ENCODE data around the gene SUCO.

The SUCO gene

GRCh38 chr1:172517081-172517480 lies 15.9 kb upstream of the SUCO start:
- H3K27ac Mint-ChIP-seq = no peak overlapping the region
- no peak overlapping the region for H3K4me3 Mint-ChIP-seq
- H3K4me1 Mint-ChIP-seq = no peaks in the 10 kb centered on the region
- no peak for TF ChIP-seq CTCF (IDR thresholded peaks at IDR 0.05; ENCODE audit: unreplicated experiment in 3 of 3)
- H3K9me3 Mint-ChIP-seq = no peaks in the 10 kb centered on the region
- H3K27me3 Mint-ChIP-seq (ENCODE audit: low read depth) = no peaks in the 10 kb centered on the region
- no peaks in the 10 kb centered on the region for H3K36me3 Mint-ChIP-seq (ENCODE audit: low read depth)

GRCh38 chr1:172517545-172517944 lies 15.4 kb upstream of the SUCO start:
- no peak overlapping the region for H3K27ac Mint-ChIP-seq
- H3K4me1 Mint-ChIP-seq = no peaks in the 10 kb centered on the region
- H3K27me3 Mint-ChIP-seq (ENCODE audit: low read depth) = no peaks in the 10 kb centered on the region
- TF ChIP-seq CTCF (IDR thresholded peaks at IDR 0.05; ENCODE audit: unreplicated experiment in 3 of 3) = no peak
- H3K4me3 Mint-ChIP-seq = no peak overlapping the region
- no peaks in the 10 kb centered on the region for H3K36me3 Mint-ChIP-seq (ENCODE audit: low read depth)
- no peaks in the 10 kb centered on the region for H3K9me3 Mint-ChIP-seq

- no peaks in the 10 kb centered on the region for H3K27me3 Mint-ChIP-seq (ENCODE audit: low read depth)
- no peak for TF ChIP-seq CTCF (IDR thresholded peaks at IDR 0.05; ENCODE audit: unreplicated experiment in 3 of 3)
- H3K4me1 Mint-ChIP-seq = peaks cover 20% of the 10 kb centered on the region
- no peak overlapping the region for H3K4me3 Mint-ChIP-seq
- no peaks in the 10 kb centered on the region for H3K36me3 Mint-ChIP-seq (ENCODE audit: low read depth)
- H3K9me3 Mint-ChIP-seq = no peaks in the 10 kb centered on the region
- H3K27ac Mint-ChIP-seq = no peak overlapping the region
Measured at GRCh38 chr1:172529304-172529703, 3.6 kb upstream of the SUCO start.

GRCh38 chr1:172530000-172530399 lies 3.0 kb upstream of the SUCO start:
- no peak overlapping the region for H3K27ac Mint-ChIP-seq
- TF ChIP-seq CTCF (IDR thresholded peaks at IDR 0.05; ENCODE audit: unreplicated experiment in 3 of 3) = no peak
- H3K36me3 Mint-ChIP-seq (ENCODE audit: low read depth) = no peaks in the 10 kb centered on the region
- H3K27me3 Mint-ChIP-seq (ENCODE audit: low read depth) = no peaks in the 10 kb centered on the region
- H3K4me3 Mint-ChIP-seq = no peak overlapping the region
- peaks cover 26% of the 10 kb centered on the region for H3K4me1 Mint-ChIP-seq
- no peaks in the 10 kb centered on the region for H3K9me3 Mint-ChIP-seq

- no peaks in the 10 kb centered on the region for H3K27me3 Mint-ChIP-seq (ENCODE audit: low read depth)
- H3K4me3 Mint-ChIP-seq = peak overlapping the region; percentile 93 to 96 (median 96)
- no peak for TF ChIP-seq CTCF (IDR thresholded peaks at IDR 0.05; ENCODE audit: unreplicated experiment in 3 of 3)
- H3K4me1 Mint-ChIP-seq = peaks cover 36% of the 10 kb centered on the region
- peak overlapping the region; percentile 98 to 99 (median 99) for H3K27ac Mint-ChIP-seq
- H3K9me3 Mint-ChIP-seq = no peaks in the 10 kb centered on the region
- no peaks in the 10 kb centered on the region for H3K36me3 Mint-ChIP-seq (ENCODE audit: low read depth)
Measured at GRCh38 chr1:172531412-172532182, 1.4 kb upstream of the SUCO start.

GRCh38 chr1:172532183-172532699 lies 709 bp upstream of the SUCO start:
- TF ChIP-seq CTCF (IDR thresholded peaks at IDR 0.05; ENCODE audit: unreplicated experiment in 3 of 3) = no peak
- Mint-ChIP-seq H3K4me3 (peak overlapping the region; percentile 93 to 96 (median 96)), H3K27ac (peak overlapping the region; percentile 98 to 99 (median 99)), H3K4me1 (peaks cover 36% of the 10 kb centered on the region), H3K9me3 (no peaks in the 10 kb centered on the region), H3K27me3 (ENCODE audit: low read depth) (no peaks in the 10 kb centered on the region), H3K36me3 (ENCODE audit: low read depth) (no peaks in the 10 kb centered on the region)

All from nephron (organoid).